GM20431 (cell line): ENCODE results near the gene TRAPPC14.

Source experiments
- in situ Hi-C: fragments of 300-500 bp; cut with MseI, MboI; formaldehyde crosslinking; loops from one replicate; pipeline ENCODE4 v1.15.0; 2020; ENCODE audit warnings: low sequenced_read_pairs; ENCODE audit not compliant: unreplicated experiment

The TRAPPC14 gene

GRCh38 chr7:100106633-100107032 is 51.9 kb downstream of the TRAPPC14 start:
- in situ Hi-C loops, result no loop called here

- in situ Hi-C loops, result no loop called here
These were observed 53.0 kb downstream of the TRAPPC14 start for GRCh38 chr7:100105534-100105933.
